Neural cell (in vitro differentiated cells): ENCODE results near the gene PAAF1. TPM values are rescaled to one million over a fixed set of nuclear protein-coding genes. Genes with fewer than 3 reads are reported as not detected.

Source experiments
- H2AFZ ChIP-seq: fragments of 200-600, 300-800 bp; sonication (generic), shearing (Covaris generic); 2 replicates; pipeline ENCODE4 v1.6.0; 2014; ENCODE audit warnings: low read depth, mild to moderate bottlenecking, antibody characterized with exemption, low read length, moderate library complexity
- H3F3A ChIP-seq: fragments of 200-600 bp; shearing (Covaris generic); 2 replicates; pipeline ENCODE4 v1.6.1; 2016; ENCODE audit warnings: mild to moderate bottlenecking, moderate library complexity, mixed read lengths, antibody characterized with exemption, low read length; ENCODE audit not compliant: insufficient read depth, poor library complexity, severe bottlenecking
- H3K27ac ChIP-seq: fragments of 200-600, 300-800 bp; sonication (generic), shearing (Covaris generic); 2 replicates; pipeline ENCODE4 v1.5.1; 2014; ENCODE audit warnings: mild to moderate bottlenecking, low read length, moderate library complexity
- H3K27me3 ChIP-seq: fragments of 300-800, 200-600 bp; sonication (generic), shearing (Covaris generic); 2 replicates; pipeline ENCODE4 v1.6.0; 2014; ENCODE audit warnings: mild to moderate bottlenecking, low read depth, low read length, moderate library complexity; ENCODE audit not compliant: insufficient read depth
- H3K36me3 ChIP-seq: fragments of 300-800, 200-600 bp; sonication (generic), shearing (Covaris generic); 2 replicates; pipeline ENCODE4 v1.5.1; 2014; ENCODE audit warnings: mild to moderate bottlenecking, antibody characterized with exemption, low read length, moderate library complexity; ENCODE audit not compliant: insufficient read depth
- H3K4me2 ChIP-seq: fragments of 300-800, 200-600 bp; sonication (generic), shearing (Covaris generic); 2 replicates; pipeline ENCODE4 v1.6.0; 2014; ENCODE audit warnings: mild to moderate bottlenecking, low read length
- H3K4me3 ChIP-seq: fragments of 300-800, 200-600 bp; sonication (generic), shearing (Covaris generic); 2 replicates; pipeline ENCODE4 v1.5.1; 2014; ENCODE audit warnings: mild to moderate bottlenecking, low read length, moderate library complexity
- H3K79me2 ChIP-seq: fragments of 200-600 bp; shearing (Covaris generic); replicated peaks from 2 replicates; pipeline ENCODE4 v1.6.0; 2014; ENCODE audit warnings: mild to moderate bottlenecking, low read length, moderate library complexity; ENCODE audit not compliant: insufficient read depth
- H3K9ac ChIP-seq: fragments of 300-800, 200-600 bp; sonication (generic), shearing (Covaris generic); 2 replicates; pipeline ENCODE4 v1.6.1; 2016; ENCODE audit warnings: mild to moderate bottlenecking, low read length, mixed read lengths
- H3K9me2 ChIP-seq: fragments of 200-600 bp; shearing (Covaris generic); 2 replicates; pipeline ENCODE4 v1.6.1; 2016; ENCODE audit warnings: mild to moderate bottlenecking, low read length, mixed read lengths; ENCODE audit not compliant: insufficient read depth
- H3K9me3 ChIP-seq: fragments of 200-600, 300-800 bp; sonication (generic), shearing (Covaris generic); 2 replicates; pipeline ENCODE4 v1.6.1; 2016; ENCODE audit warnings: mild to moderate bottlenecking, mixed run types, low read length, moderate library complexity, mixed read lengths
- H4K20me1 ChIP-seq: fragments of 200-600 bp; shearing (Covaris generic); 2 replicates; pipeline ENCODE4 v1.6.1; 2016; ENCODE audit warnings: mild to moderate bottlenecking, mixed run types; ENCODE audit not compliant: insufficient read depth
- CTCF ChIP-seq: fragments of 450-650 bp; IDR thresholded peaks from 2 replicates; pipeline ENCODE4 v1.5.1; 2014; ENCODE audit warnings: antibody characterized with exemption, mild to moderate bottlenecking, moderate library complexity; ENCODE audit not compliant: poor library complexity, severe bottlenecking
- EP300 ChIP-seq: fragments of 450-650 bp; conservative IDR thresholded peaks from 2 replicates; pipeline ENCODE4 v1.6.1; 2014; ENCODE audit warnings: antibody characterized with exemption, mild to moderate bottlenecking, moderate library complexity; ENCODE audit not compliant: poor library complexity, severe bottlenecking
- EZH2 ChIP-seq: fragments of 200-600, 300-800 bp; shearing (Covaris generic), sonication (generic); IDR thresholded peaks from 2 replicates; pipeline ENCODE4 v1.6.1; 2014; ENCODE audit warnings: antibody characterized with exemption, low read length, borderline replicate concordance, mild to moderate bottlenecking; ENCODE audit not compliant: insufficient read depth, poor library complexity, severe bottlenecking
- MXI1 ChIP-seq: fragments of 450-650 bp; conservative IDR thresholded peaks from 2 replicates; pipeline ENCODE4 v1.6.1; 2014; ENCODE audit warnings: antibody characterized with exemption, mild to moderate bottlenecking; ENCODE audit not compliant: poor library complexity, severe bottlenecking
- POLR2AphosphoS5 ChIP-seq: IDR thresholded peaks from 2 replicates; pipeline ENCODE4 v1.6.1; 2012
- RAD21 ChIP-seq: fragments of 450-650 bp; conservative IDR thresholded peaks from 2 replicates; pipeline ENCODE4 v1.6.1; 2014; ENCODE audit warnings: antibody characterized with exemption, mild to moderate bottlenecking, moderate library complexity
- REST ChIP-seq: IDR thresholded peaks from 2 replicates; pipeline ENCODE4 v1.6.1; 2012; ENCODE audit warnings: borderline replicate concordance
- SMC3 ChIP-seq: fragments of 450-650 bp; conservative IDR thresholded peaks from 2 replicates; pipeline ENCODE4 v1.6.1; 2014; ENCODE audit warnings: antibody characterized with exemption, mild to moderate bottlenecking, moderate library complexity; ENCODE audit not compliant: poor library complexity
- TAF1 ChIP-seq: IDR thresholded peaks from 2 replicates; pipeline ENCODE4 v1.6.1; 2012; ENCODE audit warnings: low read depth
- polyA plus RNA-seq: library from polyadenylated mRNA; depleted of rRNA; stranded (reverse); fragments of >200 nt; gene quantifications from 2 replicates; pipeline ENCODE4 v1.2.3, GENCODE V29; 2014

The PAAF1 gene
- polyA plus RNA-seq, 1 donor from 2014 or later = 80.3 TPM

- no peaks in the 10 kb centered on the region for H3K27me3 ChIP-seq
- no peak overlapping the region for H3K9ac ChIP-seq
- H3F3A ChIP-seq = no peaks in the 10 kb centered on the region
- no peak overlapping the region for H3K4me2 ChIP-seq
- no peaks in the 10 kb centered on the region for H4K20me1 ChIP-seq
- H3K4me3 ChIP-seq = no peak overlapping the region
- H3K9me2 ChIP-seq = no peaks in the 10 kb centered on the region
- H2AFZ ChIP-seq = no peak overlapping the region
- TF ChIP-seq TAF1 (no peak), REST (no peak), EZH2 (no peak), SMC3 (no peak)
- H3K79me2 ChIP-seq = no peaks in the 10 kb centered on the region
- no peaks in the 10 kb centered on the region for H3K36me3 ChIP-seq
- no peak overlapping the region for H3K27ac ChIP-seq
- no peaks in the 10 kb centered on the region for H3K9me3 ChIP-seq
Measured at GRCh38 chr11:73976451-73977151, 99.8 kb downstream of the PAAF1 start.

GRCh38 chr11:73977856-73978519 lies 101.2 kb downstream of the PAAF1 start:
- H3K9me3 ChIP-seq = no peaks in the 10 kb centered on the region
- H3K27me3 ChIP-seq = no peaks in the 10 kb centered on the region
- H3K79me2 ChIP-seq = no peaks in the 10 kb centered on the region
- TF ChIP-seq SMC3 (no peak), EZH2 (no peak), CTCF (no peak), REST (no peak), EP300 (no peak), RAD21 (no peak), TAF1 (no peak), POLR2AphosphoS5 (no peak), MXI1 (no peak)
- H2AFZ ChIP-seq = no peak overlapping the region
- H3K27ac ChIP-seq = no peak overlapping the region
- no peaks in the 10 kb centered on the region for H4K20me1 ChIP-seq
- no peak overlapping the region for H3K4me3 ChIP-seq
- no peaks in the 10 kb centered on the region for H3K9me2 ChIP-seq
- no peaks in the 10 kb centered on the region for H3F3A ChIP-seq
- no peak overlapping the region for H3K4me2 ChIP-seq
- no peak overlapping the region for H3K9ac ChIP-seq
- H3K36me3 ChIP-seq = no peaks in the 10 kb centered on the region
